ENCODE measurements around the gene TSKU. TPM values are rescaled to one million over a fixed set of nuclear protein-coding genes. Genes with fewer than 3 reads are reported as not detected.
A peak's percentile ranks its signal among the peaks of the same experiment; 100 is the strongest.

The TSKU gene
- total RNA-seq, 1 donor from 2014 or later, result 7.1 TPM

GRCh38 chr11:76836613-76837291 is 53.6 kb downstream of the TSKU start:
- Histone ChIP-seq H3K27ac (no peak overlapping the region), H3K79me2 (ENCODE audit: low read depth) (no peaks in the 10 kb centered on the region), H3K4me2 (no peak overlapping the region), H3K36me3 (no peaks in the 10 kb centered on the region), H3K9ac (no peak overlapping the region), H3F3A (ENCODE audit: low read depth) (peaks cover 17% of the 10 kb centered on the region), H3K9me3 (ENCODE audit: low read depth) (no peaks in the 10 kb centered on the region), H3K4me1 (peaks cover 23% of the 10 kb centered on the region), H3K4me3 (no peak overlapping the region), H4K20me1 (ENCODE audit: low read depth) (no peaks in the 10 kb centered on the region), H3K27me3 (no peaks in the 10 kb centered on the region), H2AFZ (replicated peaks) (no peak overlapping the region)
- H3K4me3 Mint-ChIP-seq, result no peak overlapping the region
- no peak for TF ChIP-seq EZH2phosphoT487 (IDR thresholded peaks at IDR 0.05)
- TF ChIP-seq CTCF (IDR thresholded peaks at IDR 0.05), result no peak
- no peak overlapping the region for H3K27ac Mint-ChIP-seq
- no peaks in the 10 kb centered on the region for H3K27me3 Mint-ChIP-seq (ENCODE audit: insufficient read depth, low read depth)
- H3K9me3 Mint-ChIP-seq, result no peaks in the 10 kb centered on the region
- no peak for DNase-seq (ENCODE audit: low spot score)
- H3K36me3 Mint-ChIP-seq, result no peaks in the 10 kb centered on the region
- H3K4me1 Mint-ChIP-seq, result peaks cover 12% of the 10 kb centered on the region

- no peak overlapping the region for H3K27ac ChIP-seq
- no peak overlapping the region for H3K4me3 ChIP-seq
- no peaks in the 10 kb centered on the region for H3K9me3 ChIP-seq (ENCODE audit: low read depth)
- Mint-ChIP-seq H3K27ac (no peak overlapping the region), H3K27me3 (ENCODE audit: insufficient read depth, low read depth) (no peaks in the 10 kb centered on the region), H3K4me1 (peaks cover 14% of the 10 kb centered on the region), H3K9me3 (no peaks in the 10 kb centered on the region), H3K36me3 (no peaks in the 10 kb centered on the region), H3K4me3 (no peak overlapping the region)
- H3K36me3 ChIP-seq, result no peaks in the 10 kb centered on the region
- peaks cover 32% of the 10 kb centered on the region for H3K4me1 ChIP-seq
- no peak overlapping the region for H3K4me2 ChIP-seq
- no peaks in the 10 kb centered on the region for H3K79me2 ChIP-seq (ENCODE audit: low read depth)
- H4K20me1 ChIP-seq (ENCODE audit: low read depth), result no peaks in the 10 kb centered on the region
- H3K9ac ChIP-seq, result no peak overlapping the region
- H2AFZ ChIP-seq (replicated peaks), result no peak overlapping the region
- TF ChIP-seq EZH2 (IDR thresholded peaks at IDR 0.05), result no peak
- TF ChIP-seq CTCF (IDR thresholded peaks at IDR 0.05), result no peak
- TF ChIP-seq EZH2phosphoT487 (IDR thresholded peaks at IDR 0.05), result no peak
- no peaks in the 10 kb centered on the region for H3K27me3 ChIP-seq
- H3F3A ChIP-seq (ENCODE audit: low read depth), result peaks cover 26% of the 10 kb centered on the region
- peak; percentile 39 for DNase-seq (ENCODE audit: low spot score)
Observed at GRCh38 chr11:76837696-76838677, 54.8 kb downstream of the TSKU start.

- peak; percentile 83 for DNase-seq (ENCODE audit: low spot score)
- no peaks in the 10 kb centered on the region for H3K9me3 Mint-ChIP-seq
- no peaks in the 10 kb centered on the region for H3K36me3 Mint-ChIP-seq
- Histone ChIP-seq H3K27ac (no peak overlapping the region), H3K79me2 (ENCODE audit: low read depth) (no peaks in the 10 kb centered on the region), H3K36me3 (no peaks in the 10 kb centered on the region), H2AFZ (replicated peaks) (no peak overlapping the region), H4K20me1 (ENCODE audit: low read depth) (no peaks in the 10 kb centered on the region), H3F3A (ENCODE audit: low read depth) (peaks cover 26% of the 10 kb centered on the region), H3K4me3 (no peak overlapping the region), H3K4me1 (peaks cover 32% of the 10 kb centered on the region), H3K9ac (no peak overlapping the region), H3K9me3 (ENCODE audit: low read depth) (no peaks in the 10 kb centered on the region), H3K27me3 (no peaks in the 10 kb centered on the region), H3K4me2 (no peak overlapping the region)
- peaks cover 14% of the 10 kb centered on the region for H3K4me1 Mint-ChIP-seq
- H3K4me3 Mint-ChIP-seq, result no peak overlapping the region
- TF ChIP-seq EZH2phosphoT487 (IDR thresholded peaks at IDR 0.05) (no peak), EZH2 (IDR thresholded peaks at IDR 0.05) (no peak), CTCF (IDR thresholded peaks at IDR 0.05) (peak; percentile 64)
- peaks cover 2% of the 10 kb centered on the region for H3K27me3 Mint-ChIP-seq (ENCODE audit: insufficient read depth, low read depth)
- H3K27ac Mint-ChIP-seq, result no peak overlapping the region
Observed at GRCh38 chr11:76838678-76839068, 55.5 kb downstream of the TSKU start.
